GM18951 (cell line): Measurements from ENCODE around the gene UQCR11.

Experiments used
- POLR2A ChIP-seq: IDR thresholded peaks from 4 replicates; pipeline ENCODE4 v1.6.1; 2011; ENCODE audit warnings: mild to moderate bottlenecking; ENCODE audit not compliant: insufficient read length, insufficient read depth; ENCODE audit errors: extremely low read depth
- in situ Hi-C: fragments of 300-500 bp; cut with MboI; formaldehyde crosslinking; loops from one replicate; pipeline ENCODE4 v1.12.0; 2022; ENCODE audit warnings: low sequenced_read_pairs, mixed read lengths, inconsistent platforms; ENCODE audit not compliant: unreplicated experiment

UQCR11 gene

GRCh38 chr19:1579222-1579621, 26.0 kb downstream of the UQCR11 start:
- no peak for TF ChIP-seq POLR2A
- in situ Hi-C loops: no loop called here

GRCh38 chr19:1577929-1578618, 27.2 kb downstream of the UQCR11 start:
- in situ Hi-C loops: no loop called here
- no peak for TF ChIP-seq POLR2A

GRCh38 chr19:1577090-1577928, 28.0 kb downstream of the UQCR11 start:
- in situ Hi-C loops: no loop called here
- no peak for TF ChIP-seq POLR2A

DNA sequence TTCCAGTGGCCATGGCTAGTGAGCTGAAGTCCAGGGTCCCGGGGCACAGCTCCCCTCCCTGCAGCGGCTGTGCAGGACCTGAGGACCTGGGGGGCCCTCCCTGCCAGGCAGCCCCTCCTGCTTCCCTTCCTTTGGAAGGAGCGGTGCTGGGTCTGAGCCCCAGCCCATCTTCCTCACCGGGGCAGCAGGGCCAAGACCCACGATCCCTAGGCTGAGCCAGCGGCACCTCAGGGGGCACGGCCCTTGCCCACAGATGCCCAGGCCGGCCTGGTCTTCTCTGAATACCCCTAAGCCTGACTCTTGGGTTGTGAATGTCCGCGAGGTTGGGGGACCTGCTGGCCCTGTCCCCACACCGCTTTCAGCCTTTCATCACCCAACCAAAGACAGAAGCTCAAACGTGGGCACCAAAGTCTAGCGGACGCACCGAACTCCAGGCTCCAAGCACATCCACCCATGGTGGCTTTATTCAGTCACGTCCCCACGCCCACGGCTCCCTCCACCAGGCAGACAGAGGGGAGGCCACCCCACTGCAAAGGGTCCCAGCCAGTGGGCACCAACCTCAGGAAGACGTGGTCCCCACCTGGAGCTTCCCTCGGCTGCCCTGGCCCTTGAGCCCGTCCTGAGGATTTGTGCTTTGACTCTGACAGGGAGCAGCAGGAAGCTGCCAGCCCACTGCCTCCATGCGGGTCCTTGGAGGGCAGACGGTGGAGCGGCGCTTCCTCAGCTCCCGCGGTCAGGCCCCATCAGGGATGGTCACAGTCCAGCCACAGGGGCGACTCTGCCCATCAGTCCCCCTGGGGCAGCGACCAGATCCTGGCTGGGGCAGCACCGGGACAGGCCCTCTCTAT, 28.8 kb downstream of the UQCR11 start:
- in situ Hi-C loops: no loop called here
- no peak for TF ChIP-seq POLR2A

DNA sequence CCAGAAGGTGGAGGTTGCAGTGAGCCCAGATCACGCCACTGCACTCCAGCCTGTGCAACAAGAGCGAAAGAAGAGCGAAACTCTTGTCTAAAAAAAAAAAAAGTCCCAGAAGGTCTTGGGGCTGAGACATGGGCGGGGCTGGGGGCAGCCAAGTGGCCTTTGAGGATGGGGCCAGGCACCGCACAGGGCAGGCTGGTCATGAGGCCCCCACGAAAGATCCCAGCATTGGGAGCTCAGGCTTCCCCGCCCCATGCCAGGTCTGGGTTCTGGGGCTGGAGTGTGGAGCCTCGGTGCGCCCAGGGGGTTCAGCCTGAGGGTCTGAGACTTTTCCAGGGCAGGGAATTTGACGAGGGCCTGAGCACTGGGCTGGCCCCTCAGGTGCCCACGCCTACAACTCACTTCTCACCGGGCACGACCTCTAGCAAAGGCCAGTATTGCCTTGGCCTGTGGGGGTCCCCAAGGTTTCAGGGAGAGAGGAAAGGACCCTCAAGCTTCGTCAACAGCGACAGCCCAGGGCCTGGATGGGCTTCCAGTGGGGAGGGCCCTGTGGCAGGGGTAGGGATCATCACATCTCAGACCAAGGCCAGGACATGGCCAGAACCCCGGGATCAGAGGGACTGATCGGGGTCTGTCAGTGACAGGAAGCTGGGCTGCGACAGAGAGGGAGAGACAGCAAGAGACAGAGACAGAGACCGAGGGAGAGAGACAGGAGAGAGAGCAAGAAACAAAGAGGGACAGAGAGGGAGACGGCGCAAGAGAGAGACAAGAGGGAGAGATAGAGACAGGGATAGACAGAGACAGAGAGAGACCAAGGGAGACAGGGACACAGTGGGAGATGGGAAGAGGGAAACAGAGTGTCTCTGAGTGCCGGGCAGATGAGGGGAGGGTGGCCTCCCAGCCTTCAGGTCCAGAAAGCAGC, 29.7 kb downstream of the UQCR11 start:
- in situ Hi-C loops: no loop called here
- TF ChIP-seq POLR2A: peak; percentile 22

- no peak for TF ChIP-seq POLR2A
- in situ Hi-C loops: no loop called here
These were observed 30.7 kb downstream of the UQCR11 start for GRCh38 chr19:1574354-1575136.

DNA sequence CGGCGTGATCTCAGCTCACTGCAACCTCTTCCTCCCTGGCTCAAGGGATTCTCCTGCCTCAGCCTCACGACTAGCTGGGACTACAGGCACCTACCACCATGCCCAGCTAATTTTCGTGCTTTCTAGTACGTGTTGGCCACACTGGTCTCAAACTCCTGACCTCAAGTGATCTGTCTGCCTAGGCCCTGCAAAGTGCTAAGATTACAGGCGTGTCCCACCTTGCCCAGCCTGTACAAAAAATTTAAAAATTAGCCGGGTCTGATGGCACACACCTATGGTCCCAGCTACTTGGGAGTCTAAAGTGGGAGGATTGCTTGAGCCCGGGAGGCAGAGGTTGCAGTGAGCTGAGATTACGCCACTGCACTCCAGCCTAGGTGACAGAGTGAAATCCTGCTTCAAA, 32.5 kb downstream of the UQCR11 start:
- in situ Hi-C loops: no loop called here
- no peak for TF ChIP-seq POLR2A

DNA sequence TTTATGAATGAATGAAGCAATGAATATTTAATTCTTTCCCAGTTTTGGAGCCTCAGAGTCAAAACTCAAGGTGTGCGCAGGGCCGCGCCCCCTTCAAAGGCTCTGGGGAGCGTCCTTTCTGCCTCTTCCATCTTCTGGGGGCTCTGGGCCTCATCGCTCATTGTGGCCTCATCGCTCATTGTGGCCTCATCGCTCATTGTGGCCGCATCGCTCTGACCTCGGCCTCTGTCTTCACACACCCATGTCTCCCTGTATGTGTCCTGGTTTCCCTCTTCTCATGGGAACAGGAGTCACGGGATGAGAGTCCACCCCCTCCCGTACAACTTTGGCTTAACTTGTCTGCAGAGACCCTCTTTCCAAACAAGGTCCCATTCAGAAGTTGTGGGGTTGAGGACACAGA, 33.9 kb downstream of the UQCR11 start:
- no peak for TF ChIP-seq POLR2A
- in situ Hi-C loops: no loop called here

- TF ChIP-seq POLR2A: no peak
- in situ Hi-C loops: no loop called here
These were observed 34.4 kb downstream of the UQCR11 start for GRCh38 chr19:1570836-1571235.

DNA sequence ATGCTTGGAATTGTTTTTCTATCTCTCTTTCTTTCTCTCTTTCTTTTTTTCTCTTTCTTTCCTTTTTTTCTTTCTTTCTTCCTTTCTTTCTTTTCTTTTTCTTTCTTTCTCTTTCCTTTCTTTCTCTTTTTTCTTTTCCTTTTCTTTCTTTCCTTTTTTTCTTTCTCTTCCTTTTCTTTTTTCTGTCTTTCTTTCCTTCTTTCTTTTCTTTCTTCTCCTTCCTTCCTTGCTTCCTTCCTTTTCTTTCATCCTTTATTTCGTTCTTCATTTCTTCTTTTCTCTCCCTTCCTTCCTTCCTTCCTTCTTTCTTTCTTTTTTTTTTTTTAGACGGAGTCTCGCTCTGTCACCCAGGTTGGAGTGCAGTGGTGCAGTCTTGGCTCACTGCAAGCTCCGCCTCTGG, 35.3 kb downstream of the UQCR11 start:
- in situ Hi-C loops: no loop called here
- no peak for TF ChIP-seq POLR2A

- in situ Hi-C loops: no loop called here
- TF ChIP-seq POLR2A: no peak
These were observed 36.8 kb downstream of the UQCR11 start, which contains the start of gene MEX3D for GRCh38 chr19:1568320-1569019. TSS of gene MEX3D (minus strand) at chr19:1568325. CDS start at chr19:1568058, 267 bp downstream.

- no peak for TF ChIP-seq POLR2A
- in situ Hi-C loops: no loop called here
These were observed 37.4 kb downstream of the UQCR11 start for GRCh38 chr19:1567848-1568227.
